Peyer's patch (tissue), 4 donors: ENCODE results near the gene SYT14.

Experiments used
- POLR2A ChIP-seq, 2 donors: fragments of 450-650 bp; IDR thresholded peaks; one replicate each; pipeline ENCODE4 v1.5.1; 2017; ENCODE audit warnings: antibody characterized with exemption in 2 of 2, mild to moderate bottlenecking in 2 of 2, moderate library complexity in 2 of 2
- TF ChIP-seq, protein P1 (sequence below), 6 experiments: fragments of 450-650 bp in 4 of 6; fragments of 200-600 bp in 2 of 6; sonication (generic) in 1 of 6; IDR thresholded peaks; one replicate each; pipeline ENCODE4 v1.5.1; 2017 to 2019; ENCODE audit warnings: antibody characterized with exemption in 6 of 6, mild to moderate bottlenecking in 3 of 6, moderate library complexity in 1 of 6

DNA sequence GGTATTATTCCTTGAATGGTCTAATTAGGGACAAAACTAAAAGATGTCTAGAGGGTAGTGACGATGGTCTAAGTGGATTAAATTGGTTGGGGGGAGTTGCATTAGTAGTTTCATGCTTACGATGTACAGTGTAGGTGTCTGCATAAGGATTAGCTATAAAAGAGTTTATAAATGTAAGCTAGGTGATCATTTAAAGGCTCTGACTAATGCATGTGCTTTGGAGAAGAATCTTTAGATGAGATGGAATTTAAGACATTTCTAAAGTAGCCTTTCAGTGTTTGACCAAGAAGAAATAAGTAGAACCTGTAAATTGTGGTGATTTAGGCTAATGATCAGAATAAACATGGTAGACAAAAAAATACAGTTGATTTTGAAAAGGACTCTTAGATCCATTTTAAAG lies 7.4 kb downstream of the SYT14 start:
- TF ChIP-seq, protein P1, sequence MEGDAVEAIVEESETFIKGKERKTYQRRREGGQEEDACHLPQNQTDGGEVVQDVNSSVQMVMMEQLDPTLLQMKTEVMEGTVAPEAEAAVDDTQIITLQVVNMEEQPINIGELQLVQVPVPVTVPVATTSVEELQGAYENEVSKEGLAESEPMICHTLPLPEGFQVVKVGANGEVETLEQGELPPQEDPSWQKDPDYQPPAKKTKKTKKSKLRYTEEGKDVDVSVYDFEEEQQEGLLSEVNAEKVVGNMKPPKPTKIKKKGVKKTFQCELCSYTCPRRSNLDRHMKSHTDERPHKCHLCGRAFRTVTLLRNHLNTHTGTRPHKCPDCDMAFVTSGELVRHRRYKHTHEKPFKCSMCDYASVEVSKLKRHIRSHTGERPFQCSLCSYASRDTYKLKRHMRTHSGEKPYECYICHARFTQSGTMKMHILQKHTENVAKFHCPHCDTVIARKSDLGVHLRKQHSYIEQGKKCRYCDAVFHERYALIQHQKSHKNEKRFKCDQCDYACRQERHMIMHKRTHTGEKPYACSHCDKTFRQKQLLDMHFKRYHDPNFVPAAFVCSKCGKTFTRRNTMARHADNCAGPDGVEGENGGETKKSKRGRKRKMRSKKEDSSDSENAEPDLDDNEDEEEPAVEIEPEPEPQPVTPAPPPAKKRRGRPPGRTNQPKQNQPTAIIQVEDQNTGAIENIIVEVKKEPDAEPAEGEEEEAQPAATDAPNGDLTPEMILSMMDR (IDR thresholded peaks at IDR 0.05) = no peak
- TF ChIP-seq POLR2A (IDR thresholded peaks at IDR 0.05) = no peak
